ENCODE measurements around the gene B4GALT3.

B4GALT3 gene

GRCh38 chr1:161162052-161162451 is 15.3 kb downstream of the B4GALT3 start:
- no peaks in the 10 kb centered on the region for H3K27me3 ChIP-seq
- TF ChIP-seq CTCF (IDR thresholded peaks at IDR 0.05; ENCODE audit: low read depth, low read length) = no peak
- no peak for DNase-seq
- no peaks in the 10 kb centered on the region; the same call in 1 of the 2 replicates for H3K4me1 ChIP-seq
- H3K36me3 ChIP-seq = no peaks in the 10 kb centered on the region; the same call in 1 of the 2 replicates
- no peaks in the 10 kb centered on the region for H3K9me3 ChIP-seq
- no peak overlapping the region for H3K4me3 ChIP-seq (ENCODE audit: low read depth, low read length)

DNA sequence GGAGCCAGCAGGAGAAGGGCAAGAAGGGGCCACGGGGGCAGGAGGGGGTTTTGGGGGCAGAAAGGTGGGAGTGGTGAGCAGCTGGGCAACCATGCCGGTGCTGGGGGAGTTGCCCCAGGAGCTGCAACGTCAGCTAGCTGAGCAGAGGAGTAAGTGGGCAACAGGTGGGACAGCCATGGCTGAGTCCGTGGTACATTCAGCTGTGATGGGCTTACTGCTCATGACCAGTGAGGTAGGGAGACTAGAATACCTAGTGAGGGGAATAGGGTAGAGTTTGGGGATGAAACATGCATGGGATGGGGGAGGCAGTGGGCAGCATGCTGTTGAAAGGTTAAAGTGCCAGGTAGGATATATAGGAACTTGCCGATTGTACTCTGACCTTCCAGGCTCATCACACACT is 15.7 kb downstream of the B4GALT3 start:
- no peak for DNase-seq
- H3K4me1 ChIP-seq = no peaks in the 10 kb centered on the region; the same call in 1 of the 2 replicates
- no peak overlapping the region for H3K4me3 ChIP-seq (ENCODE audit: low read depth, low read length)
- TF ChIP-seq CTCF (IDR thresholded peaks at IDR 0.05; ENCODE audit: low read depth, low read length) = no peak
- H3K27me3 ChIP-seq = no peaks in the 10 kb centered on the region
- no peaks in the 10 kb centered on the region for H3K9me3 ChIP-seq
- no peaks in the 10 kb centered on the region; the same call in 1 of the 2 replicates for H3K36me3 ChIP-seq

DNA sequence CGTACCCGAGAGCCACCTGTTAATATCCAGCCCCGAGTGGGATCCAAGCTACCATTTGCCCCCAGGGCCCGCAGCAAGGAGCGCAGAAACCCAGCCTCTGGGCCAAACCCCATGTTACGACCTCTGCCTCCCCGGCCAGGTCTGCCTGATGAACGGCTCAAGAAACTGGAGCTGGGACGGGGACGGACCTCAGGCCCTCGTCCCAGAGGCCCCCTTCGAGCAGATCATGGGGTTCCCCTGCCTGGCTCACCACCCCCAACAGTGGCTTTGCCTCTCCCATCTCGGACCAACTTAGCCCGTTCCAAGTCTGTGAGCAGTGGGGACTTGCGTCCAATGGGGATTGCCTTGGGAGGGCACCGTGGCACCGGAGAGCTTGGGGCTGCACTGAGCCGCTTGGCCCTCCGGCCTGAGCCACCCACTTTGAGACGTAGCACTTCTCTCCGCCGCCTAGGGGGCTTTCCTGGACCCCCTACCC is 16.6 kb downstream of the B4GALT3 start:
- no peak overlapping the region for H3K4me3 ChIP-seq (ENCODE audit: low read depth, low read length)
- H3K4me1 ChIP-seq = no peaks in the 10 kb centered on the region; the same call in 1 of the 2 replicates
- no peaks in the 10 kb centered on the region; the same call in 1 of the 2 replicates for H3K36me3 ChIP-seq
- no peak for DNase-seq
- TF ChIP-seq CTCF (IDR thresholded peaks at IDR 0.05; ENCODE audit: low read depth, low read length) = no peak
- H3K27me3 ChIP-seq = no peaks in the 10 kb centered on the region
- no peaks in the 10 kb centered on the region for H3K9me3 ChIP-seq

DNA sequence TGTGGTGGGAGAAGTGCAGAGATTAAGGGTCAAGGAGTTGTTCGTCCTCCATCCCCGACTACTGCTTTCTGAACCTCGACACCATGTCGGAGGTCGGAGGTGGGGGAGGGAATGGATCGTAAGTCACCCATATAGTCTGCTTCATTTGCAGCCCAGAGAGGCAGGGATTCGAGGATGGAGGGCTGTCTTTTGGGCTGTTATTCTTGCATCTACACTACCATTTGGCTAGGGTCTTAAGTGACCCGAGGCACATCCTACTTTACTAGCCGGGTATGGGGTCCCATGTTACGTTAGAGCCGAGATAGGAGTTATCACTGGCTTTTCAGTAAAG is 17.4 kb downstream of the B4GALT3 start:
- TF ChIP-seq CTCF (IDR thresholded peaks at IDR 0.05; ENCODE audit: low read depth, low read length) = no peak
- no peak for DNase-seq
- Histone ChIP-seq H3K27me3 (no peaks in the 10 kb centered on the region), H3K4me1 (no peaks in the 10 kb centered on the region; the same call in 1 of the 2 replicates), H3K4me3 (ENCODE audit: low read depth, low read length) (peak overlapping the region; percentile 78), H3K9me3 (no peaks in the 10 kb centered on the region), H3K36me3 (no peaks in the 10 kb centered on the region; the same call in 1 of the 2 replicates)

DNA sequence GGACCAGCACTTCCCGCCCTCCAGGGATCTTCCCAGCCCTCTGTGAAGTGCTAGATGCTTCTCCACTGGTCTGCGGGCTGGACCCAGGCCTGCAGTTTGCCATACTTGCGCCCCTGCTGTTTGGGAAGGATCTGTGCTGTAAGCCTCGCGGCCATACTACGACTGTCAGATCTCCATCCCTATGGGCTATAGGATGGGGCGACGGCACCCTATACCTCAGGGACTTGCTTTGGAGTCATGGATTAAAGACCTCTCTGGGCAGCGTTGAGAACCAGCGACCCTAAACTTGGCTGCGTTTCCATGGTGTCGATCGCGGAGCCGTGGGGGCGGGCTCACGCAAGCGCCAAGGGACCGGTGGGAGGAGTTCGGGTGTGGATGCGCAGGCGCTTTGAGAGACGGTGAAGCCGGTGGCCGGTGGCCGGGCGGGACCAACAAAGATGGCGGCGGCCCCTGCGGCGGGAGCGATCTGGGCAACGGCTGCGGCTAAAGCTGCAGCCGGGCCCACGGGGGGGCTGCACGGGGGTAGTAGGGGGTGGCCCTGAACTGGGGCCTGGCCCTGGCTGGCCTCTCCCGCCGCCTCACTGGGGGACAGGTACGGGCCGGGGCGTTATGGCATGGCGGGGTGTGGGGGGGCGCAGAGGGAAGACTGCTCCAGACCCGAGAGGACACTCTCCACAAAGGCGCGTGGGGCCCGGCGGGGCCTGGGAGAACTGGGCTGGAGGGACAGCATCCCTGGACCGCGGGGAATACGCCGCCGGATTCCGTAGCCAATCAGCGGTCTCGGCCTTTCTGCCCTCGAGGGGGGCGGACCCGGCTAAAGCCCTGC is 18.0 kb downstream of the B4GALT3 start, which contains the start of gene USP21:
TSS of gene USP21 (plus strand) at position 414 of the 826 bp plus-strand sequence. CDS start 1,141 bp downstream, outside the sequence.
- DNase-seq = peak; percentile 95
- no peaks in the 10 kb centered on the region; the same call in 1 of the 2 replicates for H3K4me1 ChIP-seq
- TF ChIP-seq CTCF (IDR thresholded peaks at IDR 0.05; ENCODE audit: low read depth, low read length) = peak; percentile 12; the same call in 1 of the 2 replicates
- H3K27me3 ChIP-seq = no peaks in the 10 kb centered on the region
- H3K4me3 ChIP-seq (ENCODE audit: low read depth, low read length) = peak within 1 kb of the TSS; percentile 78
- no peaks in the 10 kb centered on the region; the same call in 1 of the 2 replicates for H3K36me3 ChIP-seq
- no peaks in the 10 kb centered on the region for H3K9me3 ChIP-seq

All from BE2C (cell line).